Measurements from ENCODE around the gene WWC1.
"Not testable (repeated sequence)": the region's sequence is repeated elsewhere in the genome, so short reads cannot be mapped to it uniquely, and the experiment has no call there.

The WWC1 gene

GRCh38 chr5:168413062-168413461 is 121.6 kb downstream of the WWC1 start:
- DNase-seq (ENCODE audit: low spot score): no peak

- no peak for DNase-seq (ENCODE audit: low spot score)
These were observed 122.2 kb downstream of the WWC1 start for GRCh38 chr5:168413596-168413995.

GRCh38 chr5:168415401-168415800 is 124.0 kb downstream of the WWC1 start:
- DNase-seq (ENCODE audit: low spot score): no peak

- no peak for DNase-seq (ENCODE audit: low spot score)
These were observed 124.5 kb downstream of the WWC1 start for GRCh38 chr5:168415971-168416370.

GRCh38 chr5:168417731-168418429 is 126.4 kb downstream of the WWC1 start:
- no peak for DNase-seq (ENCODE audit: low spot score)

- DNase-seq (ENCODE audit: low spot score): no peak
These were observed 129.0 kb downstream of the WWC1 start for GRCh38 chr5:168420461-168420860.

- DNase-seq (ENCODE audit: low spot score): no peak
These were observed 131.0 kb downstream of the WWC1 start for GRCh38 chr5:168422431-168422830.

GRCh38 chr5:168423478-168423877 is 132.0 kb downstream of the WWC1 start:
- DNase-seq (ENCODE audit: low spot score): no peak

GRCh38 chr5:168423971-168424370 is 132.5 kb downstream of the WWC1 start:
- no peak for DNase-seq (ENCODE audit: low spot score)

GRCh38 chr5:168424594-168425323 is 133.3 kb downstream of the WWC1 start:
- no peak for DNase-seq (ENCODE audit: low spot score)

- DNase-seq (ENCODE audit: low spot score): no peak
These were observed 134.8 kb downstream of the WWC1 start for GRCh38 chr5:168426007-168426863.

GRCh38 chr5:168426864-168427172 is 135.4 kb downstream of the WWC1 start:
- DNase-seq (ENCODE audit: low spot score): no peak

- DNase-seq (ENCODE audit: low spot score): no peak
These were observed 135.8 kb downstream of the WWC1 start for GRCh38 chr5:168427224-168427623.

- DNase-seq (ENCODE audit: low spot score): no peak
These were observed 137.1 kb downstream of the WWC1 start for GRCh38 chr5:168428552-168428951.

- DNase-seq (ENCODE audit: low spot score): no peak
These were observed 138.9 kb downstream of the WWC1 start for GRCh38 chr5:168430296-168430695.

- no peak for DNase-seq (ENCODE audit: low spot score)
These were observed 141.5 kb downstream of the WWC1 start for GRCh38 chr5:168432903-168433302.

GRCh38 chr5:168434001-168434400 is 142.6 kb downstream of the WWC1 start:
- DNase-seq (ENCODE audit: low spot score): no peak

- no peak for DNase-seq (ENCODE audit: low spot score)
These were observed 143.4 kb downstream of the WWC1 start for GRCh38 chr5:168434746-168435321.

- not testable (repeated sequence) for DNase-seq (ENCODE audit: low spot score)
These were observed 143.9 kb downstream of the WWC1 start for GRCh38 chr5:168435340-168435739.

- DNase-seq (ENCODE audit: low spot score): no peak
These were observed 146.9 kb downstream of the WWC1 start for GRCh38 chr5:168438349-168438748.

- no peak for DNase-seq (ENCODE audit: low spot score)
These were observed 152.1 kb downstream of the WWC1 start for GRCh38 chr5:168443533-168443932.

- DNase-seq (ENCODE audit: low spot score): no peak
These were observed 152.7 kb downstream of the WWC1 start for GRCh38 chr5:168443950-168444700.

Data from CD4-positive, alpha-beta T cell treated with Interleukin-15 for 4 hours (primary cell).